Nucleus accumbens (tissue), 56 donors: ENCODE measurements around the gene CCDC47.

Source experiments
- DNase-seq, 56 donors: peaks; one replicate each; lab custom pipeline; 2025; lab: John Stamatoyannopoulos, UW

Gene CCDC47

GRCh38 chr17:63699638-63700527 is 73.5 kb downstream of the CCDC47 start, which contains the start of gene LIMD2:
Gene LIMD2 (minus strand): TSS chr17:63700125. CDS start chr17:63699298, 827 bp downstream.
- peak in 22 of 56 donors; percentile 17 to 70 (median 36) for DNase-seq

- peak in 8 of 56 donors; percentile 12 to 41 (median 22) for DNase-seq
Observed at GRCh38 chr17:63698886-63699637, 74.3 kb downstream of the CCDC47 start.

GRCh38 chr17:63698381-63698885 is 75.0 kb downstream of the CCDC47 start:
- no peak for DNase-seq

GRCh38 chr17:63697341-63698286 is 75.8 kb downstream of the CCDC47 start:
- DNase-seq, result peak in 8 of 56 donors; percentile 5 to 35 (median 28)

- DNase-seq, result no peak
Observed at GRCh38 chr17:63696381-63696961, 76.9 kb downstream of the CCDC47 start.

- DNase-seq, result no peak
Observed at GRCh38 chr17:63695889-63696288, 77.5 kb downstream of the CCDC47 start.
